ENCODE data around the gene PPFIA2. TPM values are rescaled to one million over a fixed set of nuclear protein-coding genes. Genes with fewer than 3 reads are reported as not detected.

PPFIA2 gene
- total RNA-seq, 1 donor from 2014 or later: not detected

- TF ChIP-seq CTCF (IDR thresholded peaks at IDR 0.05; ENCODE audit: unreplicated experiment): no peak
- no peak for DNase-seq (ENCODE audit: low spot score)
Measured at GRCh38 chr12:81792666-81793065, 33.5 kb upstream of the PPFIA2 start.

GRCh38 chr12:81779216-81779615, 20.1 kb upstream of the PPFIA2 start:
- no peaks in the 10 kb centered on the region for H3K9me3 Mint-ChIP-seq (ENCODE audit: unreplicated experiment)

More at GRCh38 chr12:81792666-81793065, 33.5 kb upstream of the PPFIA2 start:
- no peaks in the 10 kb centered on the region for H3K27me3 Mint-ChIP-seq (ENCODE audit: unreplicated experiment)
- H3K9me3 Mint-ChIP-seq (ENCODE audit: unreplicated experiment): no peaks in the 10 kb centered on the region
- H3K27ac Mint-ChIP-seq (ENCODE audit: unreplicated experiment): no peak overlapping the region
- H3K4me3 Mint-ChIP-seq (ENCODE audit: unreplicated experiment): no peak overlapping the region
- H3K4me1 Mint-ChIP-seq (ENCODE audit: unreplicated experiment): no peaks in the 10 kb centered on the region
- no peaks in the 10 kb centered on the region for H3K36me3 Mint-ChIP-seq (ENCODE audit: low read depth, unreplicated experiment)

GRCh38 chr12:81778719-81779118, 19.6 kb upstream of the PPFIA2 start:
- no peaks in the 10 kb centered on the region for H3K27me3 Mint-ChIP-seq (ENCODE audit: unreplicated experiment)
- no peak for DNase-seq (ENCODE audit: low spot score)
- H3K9me3 Mint-ChIP-seq (ENCODE audit: unreplicated experiment): no peaks in the 10 kb centered on the region
- no peaks in the 10 kb centered on the region for H3K4me1 Mint-ChIP-seq (ENCODE audit: unreplicated experiment)
- H3K36me3 Mint-ChIP-seq (ENCODE audit: low read depth, unreplicated experiment): no peaks in the 10 kb centered on the region
- H3K27ac Mint-ChIP-seq (ENCODE audit: unreplicated experiment): no peak overlapping the region
- TF ChIP-seq CTCF (IDR thresholded peaks at IDR 0.05; ENCODE audit: unreplicated experiment): no peak
- no peak overlapping the region for H3K4me3 Mint-ChIP-seq (ENCODE audit: unreplicated experiment)

More at GRCh38 chr12:81779216-81779615, 20.1 kb upstream of the PPFIA2 start:
- DNase-seq (ENCODE audit: low spot score): no peak
- TF ChIP-seq CTCF (IDR thresholded peaks at IDR 0.05; ENCODE audit: unreplicated experiment): no peak
- Mint-ChIP-seq H3K36me3 (ENCODE audit: low read depth, unreplicated experiment) (no peaks in the 10 kb centered on the region), H3K27ac (ENCODE audit: unreplicated experiment) (no peak overlapping the region), H3K4me3 (ENCODE audit: unreplicated experiment) (no peak overlapping the region), H3K4me1 (ENCODE audit: unreplicated experiment) (no peaks in the 10 kb centered on the region), H3K27me3 (ENCODE audit: unreplicated experiment) (no peaks in the 10 kb centered on the region)

DNA sequence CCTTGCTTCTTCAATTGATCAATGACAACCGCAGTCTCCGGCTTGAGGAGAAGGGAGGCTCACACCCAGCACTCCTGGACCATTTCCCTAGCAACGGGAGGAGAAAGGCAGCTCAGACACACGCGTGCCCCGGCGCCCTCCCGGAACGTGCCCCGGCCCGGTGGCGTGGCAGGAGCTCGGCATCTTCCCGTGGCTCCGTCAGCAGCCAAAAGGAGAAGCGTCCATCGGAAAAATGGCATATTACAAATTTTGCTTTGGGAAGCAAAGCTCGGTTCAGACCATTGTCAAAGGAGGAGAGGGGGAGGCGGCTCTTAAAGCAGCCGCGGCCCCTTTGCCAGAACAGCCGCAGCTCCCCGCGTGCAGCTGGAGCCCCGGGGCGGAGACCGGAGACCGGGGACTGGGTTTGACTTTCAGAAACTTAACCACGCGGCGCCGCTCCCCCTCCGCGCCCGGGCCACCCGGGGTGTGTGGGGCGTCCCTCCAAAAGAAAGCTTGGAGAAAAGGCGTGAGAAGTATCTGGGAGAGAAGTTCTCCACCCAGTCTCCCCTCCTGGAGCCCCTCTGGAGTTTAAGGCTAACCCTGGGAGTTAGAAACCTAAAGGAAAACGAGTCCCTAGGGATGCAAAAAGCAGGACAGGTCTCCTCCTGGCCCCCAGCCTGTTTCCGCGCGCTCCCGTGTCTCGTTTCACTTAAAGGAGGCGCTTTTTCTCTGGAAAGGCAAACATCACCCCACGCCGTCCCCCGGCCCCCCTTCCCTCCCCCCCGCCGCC, 545 bp downstream of the PPFIA2 start:
- peak; percentile 28 for DNase-seq (ENCODE audit: low spot score)
- no peak overlapping the region for H3K27ac Mint-ChIP-seq (ENCODE audit: unreplicated experiment)

More for the DNA sequence above, 545 bp downstream of the PPFIA2 start:
- H3K27me3 Mint-ChIP-seq (ENCODE audit: unreplicated experiment): peaks cover 7% of the 10 kb centered on the region
- H3K4me1 Mint-ChIP-seq (ENCODE audit: unreplicated experiment): peaks cover 7% of the 10 kb centered on the region
- TF ChIP-seq CTCF (IDR thresholded peaks at IDR 0.05; ENCODE audit: unreplicated experiment): no peak
- no peaks in the 10 kb centered on the region for H3K36me3 Mint-ChIP-seq (ENCODE audit: low read depth, unreplicated experiment)
- H3K4me3 Mint-ChIP-seq (ENCODE audit: unreplicated experiment): peak overlapping the region; percentile 87
- no peaks in the 10 kb centered on the region for H3K9me3 Mint-ChIP-seq (ENCODE audit: unreplicated experiment)

Measured in endothelial cell (in vitro differentiated cells).